Muscle of leg (tissue), 11 donors: ENCODE results near the gene LINGO1. TPM values are rescaled to one million over a fixed set of nuclear protein-coding genes. Genes with fewer than 3 reads are reported as not detected.

ENCODE experiments used
- DNase-seq: peaks from one replicate; pipeline ENCODE4 v3.0.0; 2013
- H3K27ac ChIP-seq: one replicate; pipeline ENCODE4 v1.5.1; 2013; ENCODE audit warnings: mild to moderate bottlenecking, low read length, control low read depth
- H3K27me3 ChIP-seq: one replicate; pipeline ENCODE4 v1.6.1; 2013; ENCODE audit warnings: low read length; ENCODE audit not compliant: control insufficient read depth, insufficient read depth
- H3K36me3 ChIP-seq: one replicate; pipeline ENCODE4 v1.6.1; 2013; ENCODE audit warnings: low read length; ENCODE audit not compliant: control insufficient read depth, insufficient read depth
- H3K4me1 ChIP-seq: one replicate; pipeline ENCODE4 v1.6.1; 2013; ENCODE audit warnings: low read length; ENCODE audit not compliant: control insufficient read depth, insufficient read depth
- H3K4me3 ChIP-seq: one replicate; pipeline ENCODE4 v1.5.1; 2013; ENCODE audit warnings: low read length, control low read depth
- H3K9me3 ChIP-seq: replicated peaks from 2 replicates; pipeline ENCODE4 v1.6.1; 2013; ENCODE audit warnings: low read depth, low read length; ENCODE audit not compliant: control insufficient read depth
- WGBS: methylation state at CpG from one replicate; pipeline ENCODE4 v1.1.5; 2013; ENCODE audit warnings: missing lambda C conversion rate; ENCODE audit not compliant: insufficient coverage; 5-methylcytosine and 5-hydroxymethylcytosine counted together
- polyA plus RNA-seq, 8 donors: library from polyadenylated mRNA; unstranded; fragments of 120-200 nt; gene quantifications; one replicate each; pipeline versions ENCODE4 v1.2.1 to v1.2.3, GENCODE V29; 2013; ENCODE audit warnings: inconsistent platforms in 1 of 8, low replicate concordance in 1 of 8; ENCODE audit not compliant: insufficient read length in 8 of 8, insufficient read depth in 1 of 8
- total RNA-seq: library from RNA; stranded (reverse); fragments of 120-200 nt; gene quantifications from one replicate; pipeline ENCODE4 v1.2.4, GENCODE V29; 2013

The LINGO1 gene
- total and polyA plus RNA-seq, 9 donors, result 1.5 to 15.1 (median 10.1) TPM

DNA sequence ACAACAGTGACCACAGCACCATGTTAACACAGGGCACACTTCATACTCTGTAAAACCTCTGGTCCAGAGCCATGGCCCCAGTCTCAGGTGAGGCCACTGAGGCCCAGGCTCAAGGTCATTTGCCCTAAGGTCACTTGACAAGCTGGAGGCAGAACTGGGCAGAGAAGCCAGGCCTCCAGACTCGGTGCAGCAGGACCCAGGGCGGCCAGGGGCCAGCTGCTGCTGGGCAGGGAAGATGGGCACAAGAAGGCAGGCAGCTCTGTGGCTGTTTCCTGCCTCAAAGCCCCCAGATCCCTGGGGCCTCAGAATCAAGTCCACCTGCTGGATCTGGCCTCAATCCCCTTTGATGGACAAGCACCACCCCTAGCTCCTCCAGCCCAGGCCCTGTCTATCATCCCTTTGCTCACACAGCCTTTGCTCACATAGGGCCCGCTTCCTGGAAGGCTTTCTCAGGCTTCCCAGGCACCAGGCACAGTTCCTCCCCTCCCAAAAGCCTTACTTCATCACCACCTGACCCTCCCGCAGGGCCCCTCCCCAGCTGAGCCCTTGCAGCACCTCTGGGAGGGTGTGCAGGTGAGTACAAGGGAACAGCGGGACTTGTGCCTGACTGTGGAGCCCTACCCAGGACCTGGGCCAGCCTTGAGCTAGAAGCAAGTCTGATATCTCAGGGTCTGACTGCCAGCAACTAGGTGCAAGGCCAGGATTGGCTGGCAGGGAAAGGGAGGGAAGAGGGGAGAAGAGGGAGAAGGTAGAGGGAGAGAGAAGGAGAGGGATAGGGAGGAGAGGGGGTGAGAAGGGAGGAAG, 38.0 kb upstream of the LINGO1 start:
- H3K4me3 ChIP-seq, result no peak overlapping the region
- H3K27me3 ChIP-seq, result peaks cover 20% of the 10 kb centered on the region
- 70% methylated on average over 4 of the region's 5 CpGs for WGBS
- H3K9me3 ChIP-seq, result no peaks in the 10 kb centered on the region
- no peak overlapping the region for H3K27ac ChIP-seq
- DNase-seq, result no peak
- H3K36me3 ChIP-seq, result no peaks in the 10 kb centered on the region
- no peaks in the 10 kb centered on the region for H3K4me1 ChIP-seq

DNA sequence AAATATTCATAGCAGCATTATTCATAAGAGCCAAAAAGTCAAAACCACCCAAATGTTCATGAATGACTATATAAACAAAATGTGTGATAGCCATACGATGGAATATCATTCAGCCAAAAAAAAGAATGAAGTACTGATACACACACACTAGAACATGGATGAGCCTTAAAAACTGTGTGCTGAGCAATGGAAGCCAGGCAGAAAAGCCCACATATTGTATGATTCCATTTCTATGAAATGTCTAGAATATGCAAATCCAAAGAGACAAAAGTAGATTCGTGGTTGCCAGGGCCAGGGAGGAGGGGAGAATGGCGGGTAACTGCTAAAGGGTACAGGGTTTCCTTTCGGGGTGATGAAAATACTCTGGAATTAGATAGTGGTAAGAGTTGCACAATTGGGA, 37.2 kb upstream of the LINGO1 start:
- no peaks in the 10 kb centered on the region for H3K9me3 ChIP-seq
- no peak for DNase-seq
- H3K27ac ChIP-seq, result no peak overlapping the region
- 59% methylated on average over 3 of the region's 4 CpGs for WGBS
- peaks cover 20% of the 10 kb centered on the region for H3K27me3 ChIP-seq
- no peaks in the 10 kb centered on the region for H3K36me3 ChIP-seq
- H3K4me3 ChIP-seq, result no peak overlapping the region
- no peaks in the 10 kb centered on the region for H3K4me1 ChIP-seq

DNA sequence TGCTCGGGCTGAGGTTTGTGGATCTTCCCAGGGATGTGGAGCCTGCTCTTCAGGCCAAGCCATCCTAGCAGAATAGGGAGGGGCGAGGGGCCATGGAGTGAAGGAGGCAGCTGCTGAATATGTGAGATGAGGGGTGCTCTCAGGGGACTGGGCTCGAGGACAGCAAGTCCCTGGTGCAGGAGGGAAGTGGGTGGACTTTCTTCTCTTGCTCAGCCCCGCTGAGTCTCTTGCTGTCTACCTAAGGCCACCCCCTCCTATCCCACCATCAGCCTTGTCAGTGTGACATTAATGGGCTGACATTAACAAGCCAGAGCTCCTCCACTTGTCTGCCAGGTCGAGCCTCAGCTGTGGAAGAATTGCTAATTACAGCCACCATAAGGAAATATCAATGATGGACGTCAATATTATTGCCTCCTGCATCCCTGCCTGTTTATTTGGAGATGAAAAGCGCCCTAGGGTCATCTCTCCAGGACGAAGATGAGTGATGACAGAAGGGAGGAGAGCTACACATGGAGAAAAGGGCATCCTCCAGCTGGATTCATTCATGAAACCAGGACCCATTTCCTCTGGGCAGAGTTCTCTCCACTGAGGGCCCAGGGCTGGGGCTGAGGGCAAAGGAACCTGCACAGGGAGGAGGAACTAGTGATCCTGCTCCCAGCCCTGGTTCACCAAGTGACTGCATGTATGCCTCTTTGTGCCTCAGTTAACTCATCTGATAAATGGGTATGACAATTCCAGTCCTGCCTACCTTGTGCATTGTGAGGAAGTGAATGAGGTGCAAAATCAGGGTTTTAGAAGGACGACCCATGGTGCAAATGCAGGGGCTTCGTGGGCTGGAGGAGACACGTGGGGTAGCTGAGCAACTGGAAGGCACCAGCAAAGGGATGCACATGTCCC, 34.9 kb upstream of the LINGO1 start:
- Histone ChIP-seq H3K4me1 (no peaks in the 10 kb centered on the region), H3K27me3 (peaks cover 15% of the 10 kb centered on the region), H3K9me3 (no peaks in the 10 kb centered on the region), H3K27ac (no peak overlapping the region), H3K36me3 (no peaks in the 10 kb centered on the region), H3K4me3 (no peak overlapping the region)
- 47% methylated on average over 3 of the region's 11 CpGs for WGBS
- no peak for DNase-seq

DNA sequence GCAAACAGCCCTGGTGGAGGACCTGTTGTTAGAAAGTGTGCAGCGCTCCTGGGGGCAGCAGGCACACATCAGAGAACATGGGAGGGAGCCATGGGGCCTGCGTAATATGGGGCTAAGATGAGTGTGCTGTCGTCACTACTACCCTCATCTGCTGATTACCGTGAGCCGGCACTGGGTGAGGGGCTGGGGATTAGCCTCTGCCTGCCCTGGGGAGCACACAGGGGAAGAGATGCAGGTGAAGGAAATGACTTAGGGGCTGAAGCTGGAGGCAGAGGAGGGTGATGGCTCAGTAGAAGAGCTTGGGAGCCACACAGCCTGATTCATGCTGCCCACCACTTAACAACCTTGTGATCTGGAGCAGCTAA, 33.6 kb upstream of the LINGO1 start:
- Histone ChIP-seq H3K4me1 (no peaks in the 10 kb centered on the region), H3K36me3 (no peaks in the 10 kb centered on the region), H3K27ac (no peak overlapping the region), H3K9me3 (no peaks in the 10 kb centered on the region), H3K27me3 (peaks cover 5% of the 10 kb centered on the region), H3K4me3 (no peak overlapping the region)
- WGBS, result no CpG with 5 or more reads among the region's 5 CpGs
- DNase-seq, result no peak

DNA sequence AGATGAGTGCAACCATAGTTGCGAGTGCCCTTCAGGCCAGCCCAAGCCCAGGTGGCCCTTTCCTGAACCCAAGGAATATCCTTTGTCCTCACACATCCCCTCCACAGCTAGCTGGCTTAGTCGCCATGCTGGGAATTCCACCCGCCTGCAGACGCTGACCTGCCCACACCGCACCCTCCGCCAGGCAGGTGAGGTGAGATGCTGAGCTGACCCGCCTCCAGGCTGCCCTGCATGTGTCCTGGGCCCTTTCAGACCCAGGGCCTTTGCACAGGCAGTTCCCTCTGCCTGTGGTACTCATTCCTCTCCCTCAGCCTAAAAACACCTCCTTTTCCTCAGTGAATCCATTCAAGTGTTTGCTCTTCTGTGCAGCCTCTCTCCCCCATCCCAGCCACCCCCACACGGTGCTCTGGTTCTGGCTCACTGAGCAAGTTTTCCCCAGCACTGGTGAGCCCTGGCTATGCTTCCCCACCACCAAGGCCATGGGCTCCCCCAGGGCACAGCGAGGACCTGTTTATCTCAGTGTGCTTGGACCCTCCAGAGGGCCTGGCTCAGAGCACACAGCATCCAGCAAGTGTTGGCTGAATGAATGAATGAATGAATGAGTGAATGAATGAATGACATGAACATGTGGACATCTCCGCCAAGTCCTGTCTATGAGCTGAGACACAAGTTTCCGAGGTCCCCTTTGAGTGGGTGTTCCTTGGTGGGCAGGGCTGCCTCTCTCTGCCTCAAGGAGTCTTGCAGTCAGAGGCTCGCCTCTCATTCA, 33.0 kb upstream of the LINGO1 start:
- Histone ChIP-seq H3K36me3 (no peaks in the 10 kb centered on the region), H3K27ac (no peak overlapping the region), H3K27me3 (peaks cover 3% of the 10 kb centered on the region), H3K4me3 (no peak overlapping the region), H3K9me3 (no peaks in the 10 kb centered on the region), H3K4me1 (no peaks in the 10 kb centered on the region)
- 86% methylated on average over 8 of the region's 12 CpGs for WGBS
- DNase-seq, result no peak

DNA sequence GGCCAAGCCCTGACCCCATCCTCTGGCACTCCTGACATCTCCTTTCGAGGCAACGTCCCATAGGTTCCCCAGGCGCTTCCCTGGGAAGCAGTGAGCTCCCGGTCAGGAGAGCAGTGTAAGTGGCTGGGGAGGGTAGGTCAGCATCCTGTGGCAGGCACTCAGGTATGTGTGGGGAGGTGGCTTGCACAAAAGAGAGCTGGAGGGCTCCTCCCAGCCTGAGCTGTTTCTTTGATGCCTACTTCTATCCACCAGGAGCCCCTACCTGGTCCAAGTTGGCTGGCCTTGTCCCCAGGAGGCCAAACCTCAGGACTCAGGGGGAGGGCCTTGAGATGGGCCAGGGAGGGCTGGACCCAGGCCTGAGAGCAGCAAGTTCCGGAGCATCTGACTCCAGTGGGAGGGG, 31.7 kb upstream of the LINGO1 start:
- WGBS, result no CpG with 5 or more reads among the region's 5 CpGs
- H3K4me3 ChIP-seq, result no peak overlapping the region
- H3K27ac ChIP-seq, result no peak overlapping the region
- no peaks in the 10 kb centered on the region for H3K36me3 ChIP-seq
- DNase-seq, result no peak
- peaks cover 3% of the 10 kb centered on the region for H3K27me3 ChIP-seq
- H3K4me1 ChIP-seq, result peaks cover 6% of the 10 kb centered on the region
- no peaks in the 10 kb centered on the region for H3K9me3 ChIP-seq

DNA sequence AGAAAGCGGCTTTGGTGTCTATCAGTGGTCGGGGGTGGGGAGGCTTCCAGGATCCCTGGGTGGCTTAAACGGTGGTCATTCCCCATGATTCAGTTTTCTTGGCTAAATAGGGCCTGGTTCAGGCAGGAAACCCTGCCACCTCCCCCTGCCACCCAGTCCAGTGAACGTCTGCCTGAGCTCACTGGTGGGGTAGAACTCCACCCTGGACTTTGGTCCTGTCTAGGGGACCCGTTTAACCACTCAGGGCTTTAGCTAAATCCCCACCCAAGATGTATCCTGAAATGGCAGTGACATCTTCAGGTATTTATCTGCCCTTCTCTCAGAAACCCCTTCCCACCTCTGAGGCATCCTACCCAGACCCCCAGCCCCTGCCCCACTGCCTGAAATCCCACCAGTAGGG, 30.5 kb upstream of the LINGO1 start:
- Histone ChIP-seq H3K9me3 (no peaks in the 10 kb centered on the region), H3K36me3 (no peaks in the 10 kb centered on the region), H3K27me3 (no peaks in the 10 kb centered on the region), H3K27ac (no peak overlapping the region), H3K4me3 (no peak overlapping the region), H3K4me1 (peaks cover 6% of the 10 kb centered on the region)
- no peak for DNase-seq
- 66% methylated on average over 3 of the region's 5 CpGs for WGBS

DNA sequence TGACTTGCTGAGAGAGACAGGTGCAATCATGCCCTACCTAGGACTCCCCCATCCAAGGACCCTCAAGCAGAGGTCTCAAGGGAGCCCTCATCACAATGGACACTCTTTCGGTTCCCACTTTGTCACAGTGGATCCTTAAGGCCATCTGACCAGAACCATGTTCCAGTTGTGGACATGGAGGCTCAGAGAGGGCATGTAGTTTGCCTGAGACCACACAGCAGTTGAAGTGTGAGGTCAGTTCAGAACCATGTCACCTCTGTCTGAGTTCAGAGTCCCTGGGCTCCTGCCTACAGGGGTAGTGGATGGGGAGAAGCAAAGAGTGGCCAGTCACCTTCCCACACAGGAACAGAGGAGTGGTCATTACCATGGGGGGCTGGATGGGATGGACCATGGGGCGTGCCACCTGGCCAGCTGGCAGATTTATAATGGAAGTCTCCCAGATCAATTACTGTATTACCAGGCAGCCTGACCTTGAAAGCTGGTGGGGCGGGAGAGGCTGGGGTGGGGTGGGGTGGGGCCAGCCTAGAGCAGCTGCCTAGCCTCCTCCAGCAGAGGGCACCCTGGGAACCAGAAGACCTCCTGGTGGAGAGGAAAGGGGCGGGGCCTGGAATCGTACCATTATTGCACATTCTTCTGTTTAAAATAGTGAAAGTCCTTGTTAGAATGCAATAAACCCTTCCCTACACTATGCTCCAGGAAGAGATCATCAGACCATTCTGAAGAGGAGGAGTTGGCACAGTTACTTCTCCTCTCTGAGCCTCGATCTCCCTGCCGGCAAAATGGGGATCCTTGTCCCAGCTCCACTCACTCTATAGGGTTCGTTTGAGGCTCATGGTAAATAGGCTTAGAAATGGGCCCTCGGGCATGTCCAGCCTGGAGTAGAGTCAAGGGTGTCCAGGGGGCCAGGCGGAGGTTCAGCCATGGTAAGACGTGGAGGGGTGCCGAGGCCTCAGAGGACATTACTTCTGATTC, 26.9 kb upstream of the LINGO1 start:
- Histone ChIP-seq H3K4me1 (peaks cover 16% of the 10 kb centered on the region), H3K27me3 (peaks cover 23% of the 10 kb centered on the region), H3K4me3 (no peak overlapping the region), H3K36me3 (no peaks in the 10 kb centered on the region), H3K27ac (no peak overlapping the region), H3K9me3 (no peaks in the 10 kb centered on the region)
- DNase-seq, result peak; percentile 50
- 67% methylated on average over 5 of the region's 12 CpGs for WGBS

DNA sequence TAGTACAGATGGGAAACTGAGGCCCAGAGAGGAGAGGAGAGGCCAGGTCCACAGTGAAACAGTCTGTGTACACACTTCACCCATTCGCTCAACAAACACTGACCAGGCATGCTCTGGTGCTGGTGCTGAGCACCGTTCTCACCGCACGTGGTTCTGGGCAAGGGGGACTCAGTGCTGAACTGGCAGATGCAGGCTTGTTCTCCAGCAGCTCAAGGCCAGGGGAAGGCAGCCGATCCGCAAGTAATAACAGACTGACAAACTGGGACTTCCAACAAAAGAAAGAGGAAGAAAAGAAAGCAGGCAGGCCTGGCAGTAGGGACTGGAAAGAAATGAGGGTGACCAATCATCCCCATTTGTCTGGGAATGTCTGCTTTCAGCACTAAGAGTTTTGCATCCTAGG, 25.6 kb upstream of the LINGO1 start:
- H3K4me3 ChIP-seq, result no peak overlapping the region
- WGBS, result 61% methylated on average over 6 of the region's 6 CpGs

More for the DNA sequence above, 25.6 kb upstream of the LINGO1 start:
- Histone ChIP-seq H3K4me1 (peaks cover 16% of the 10 kb centered on the region), H3K27me3 (peaks cover 25% of the 10 kb centered on the region), H3K9me3 (peaks cover 3% of the 10 kb centered on the region), H3K27ac (no peak overlapping the region), H3K36me3 (no peaks in the 10 kb centered on the region)
- DNase-seq, result no peak
